ENCODE results near the gene KPRP.

KPRP gene

DNA sequence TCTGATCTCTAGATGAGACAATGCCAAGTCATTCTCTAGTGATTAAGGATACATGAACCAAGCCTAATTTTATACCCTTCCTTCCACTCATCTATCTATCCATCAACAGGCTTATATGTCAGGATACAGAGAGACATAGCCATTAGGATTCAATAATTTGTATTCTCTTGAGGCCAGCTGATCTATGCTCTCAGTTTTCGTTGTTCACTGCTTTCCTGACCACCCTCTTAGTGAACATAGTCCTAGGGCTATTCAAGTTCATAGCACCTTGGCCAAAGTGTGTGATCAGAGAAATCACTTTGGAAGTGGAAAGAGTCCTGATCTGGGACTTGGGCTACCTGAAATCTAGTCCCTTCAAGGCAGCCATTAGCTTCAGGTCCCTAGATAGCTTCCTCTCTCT, 4.2 kb upstream of the KPRP start:
- TF ChIP-seq, protein P1, sequence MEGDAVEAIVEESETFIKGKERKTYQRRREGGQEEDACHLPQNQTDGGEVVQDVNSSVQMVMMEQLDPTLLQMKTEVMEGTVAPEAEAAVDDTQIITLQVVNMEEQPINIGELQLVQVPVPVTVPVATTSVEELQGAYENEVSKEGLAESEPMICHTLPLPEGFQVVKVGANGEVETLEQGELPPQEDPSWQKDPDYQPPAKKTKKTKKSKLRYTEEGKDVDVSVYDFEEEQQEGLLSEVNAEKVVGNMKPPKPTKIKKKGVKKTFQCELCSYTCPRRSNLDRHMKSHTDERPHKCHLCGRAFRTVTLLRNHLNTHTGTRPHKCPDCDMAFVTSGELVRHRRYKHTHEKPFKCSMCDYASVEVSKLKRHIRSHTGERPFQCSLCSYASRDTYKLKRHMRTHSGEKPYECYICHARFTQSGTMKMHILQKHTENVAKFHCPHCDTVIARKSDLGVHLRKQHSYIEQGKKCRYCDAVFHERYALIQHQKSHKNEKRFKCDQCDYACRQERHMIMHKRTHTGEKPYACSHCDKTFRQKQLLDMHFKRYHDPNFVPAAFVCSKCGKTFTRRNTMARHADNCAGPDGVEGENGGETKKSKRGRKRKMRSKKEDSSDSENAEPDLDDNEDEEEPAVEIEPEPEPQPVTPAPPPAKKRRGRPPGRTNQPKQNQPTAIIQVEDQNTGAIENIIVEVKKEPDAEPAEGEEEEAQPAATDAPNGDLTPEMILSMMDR (conservative IDR thresholded peaks at IDR 0.05; ENCODE audit: low read length) = no peak
- DNase-seq (ENCODE audit: low read depth) = no peak
- no peak overlapping the region for H3K4me3 ChIP-seq (ENCODE audit: low read length)

- TF ChIP-seq, protein P1 (conservative IDR thresholded peaks at IDR 0.05; ENCODE audit: low read length) = no peak
- H3K4me3 ChIP-seq (ENCODE audit: low read length) = no peak overlapping the region
- DNase-seq (ENCODE audit: low read depth) = no peak
These were observed 953 bp upstream of the KPRP start for GRCh38 chr1:152756872-152757271.

DNA sequence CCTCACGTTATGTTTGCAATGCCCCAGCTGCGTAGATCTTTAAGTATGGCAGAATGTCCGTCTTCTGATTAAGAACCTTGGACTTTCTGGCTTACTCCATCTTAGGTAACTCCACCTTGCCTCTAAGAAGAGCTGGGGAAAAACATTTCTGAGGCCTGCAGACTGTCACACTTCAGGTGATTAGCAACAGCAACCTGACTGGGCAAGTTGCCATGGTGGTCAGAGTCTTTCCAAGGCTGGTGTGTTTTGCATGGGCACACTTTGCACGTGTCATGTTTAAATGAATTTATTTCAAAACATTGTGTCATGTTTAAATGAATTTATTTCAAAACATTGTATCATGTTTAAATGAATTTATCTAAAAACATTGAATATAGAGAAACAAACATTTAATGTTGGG, 811 bp downstream of the KPRP start:
- DNase-seq (ENCODE audit: low read depth) = no peak
- no peak overlapping the region for H3K4me3 ChIP-seq (ENCODE audit: low read length)
- TF ChIP-seq, protein P1 (conservative IDR thresholded peaks at IDR 0.05; ENCODE audit: low read length) = no peak

DNA sequence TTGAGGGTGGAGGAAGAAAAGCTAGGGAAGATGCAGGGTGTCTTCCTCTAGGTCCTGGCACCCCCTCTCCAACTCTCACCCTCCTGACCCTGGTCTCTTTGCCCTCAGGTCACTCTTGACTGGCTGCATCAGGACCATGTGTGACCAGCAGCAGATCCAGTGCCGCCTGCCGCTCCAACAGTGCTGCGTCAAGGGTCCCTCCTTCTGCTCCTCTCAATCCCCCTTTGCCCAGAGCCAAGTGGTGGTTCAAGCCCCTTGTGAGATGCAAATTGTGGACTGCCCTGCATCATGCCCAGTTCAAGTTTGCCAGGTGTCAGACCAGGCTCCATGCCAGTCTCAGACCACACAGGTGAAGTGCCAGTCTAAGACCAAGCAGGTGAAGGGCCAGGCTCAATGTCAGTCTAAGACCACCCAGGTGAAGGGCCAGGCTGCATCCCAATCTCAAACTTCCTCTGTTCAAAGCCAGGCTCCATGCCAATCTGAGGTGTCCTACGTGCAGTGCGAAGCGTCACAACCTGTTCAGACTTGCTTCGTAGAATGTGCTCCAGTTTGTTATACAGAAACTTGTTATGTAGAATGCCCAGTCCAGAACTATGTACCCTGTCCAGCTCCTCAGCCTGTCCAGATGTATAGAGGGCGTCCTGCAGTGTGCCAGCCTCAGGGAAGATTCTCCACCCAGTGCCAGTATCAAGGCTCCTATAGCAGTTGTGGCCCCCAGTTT, 1.8 kb downstream of the KPRP start:
- DNase-seq (ENCODE audit: low read depth) = no peak
- TF ChIP-seq, protein P1 (conservative IDR thresholded peaks at IDR 0.05; ENCODE audit: low read length) = no peak
- no peak overlapping the region for H3K4me3 ChIP-seq (ENCODE audit: low read length)

- H3K4me3 ChIP-seq (ENCODE audit: low read length) = no peak overlapping the region
- DNase-seq (ENCODE audit: low read depth) = no peak
- TF ChIP-seq, protein P1 (conservative IDR thresholded peaks at IDR 0.05; ENCODE audit: low read length) = no peak
These were observed 2.8 kb downstream of the KPRP start for GRCh38 chr1:152760551-152761190.

GRCh38 chr1:152761609-152762213, 3.9 kb downstream of the KPRP start:
- H3K4me3 ChIP-seq (ENCODE audit: low read length) = no peak overlapping the region
- DNase-seq (ENCODE audit: low read depth) = no peak
- TF ChIP-seq, protein P1 (conservative IDR thresholded peaks at IDR 0.05; ENCODE audit: low read length) = no peak

Measured in AG10803 (cell line).